ENCODE measurements around the gene NPR3. TPM values are rescaled to one million over a fixed set of nuclear protein-coding genes. Genes with fewer than 3 reads are reported as not detected.

Gene NPR3
- total and polyA plus RNA-seq, 2 of the 8 experiments (the other 6 are each of a cell fraction or from before 2014, with no cell fraction given), result not detected

DNA sequence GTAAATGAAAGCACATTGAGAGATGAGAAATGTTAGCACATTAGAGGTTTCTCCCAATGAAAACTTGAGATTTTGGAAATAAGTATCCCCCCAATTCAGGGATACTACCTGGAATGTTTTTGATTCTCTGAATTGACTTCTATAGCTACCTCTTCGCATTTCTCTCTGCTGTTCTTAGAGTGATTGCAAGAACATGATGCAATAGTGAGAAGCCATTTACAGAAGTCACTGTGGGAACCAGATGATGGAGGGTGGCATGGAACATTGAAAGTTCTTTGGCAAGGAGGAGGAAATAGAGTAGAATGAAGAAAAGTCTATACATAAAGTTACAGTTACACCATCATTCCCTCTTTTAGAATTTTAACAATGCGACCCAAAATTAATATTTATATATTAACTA lies 9.2 kb downstream of the NPR3 start:
- H2BK15ac ChIP-seq (ENCODE audit: low read length), result no peak overlapping the region
- DNase-seq (ENCODE audit: low read depth in 1 of 2, low spot score in 2 of 2), result no peak
- FAIRE-seq, result no peak
- no peak overlapping the region for H3K14ac ChIP-seq (ENCODE audit: insufficient read length)
- H3K4ac ChIP-seq (replicated peaks; ENCODE audit: insufficient read length, low read depth, low read length), result no peak overlapping the region
- no peak overlapping the region for H3K18ac ChIP-seq (ENCODE audit: extremely low read depth, low read length)
- no peaks in the 10 kb centered on the region for H3K79me2 ChIP-seq (ENCODE audit: control insufficient read depth in 1 of 2, insufficient read depth in 2 of 2, low read length in 2 of 2)
- H2BK120ac ChIP-seq (replicated peaks; ENCODE audit: low read depth, low read length), result no peak overlapping the region
- no peaks in the 10 kb centered on the region for H3K9me3 ChIP-seq (ENCODE audit: insufficient read depth in 2 of 2, low read depth in 1 of 2, low read length in 1 of 2)
- CTCF ChIA-PET (ENCODE audit: partially characterized antibody), result no interaction called here
- H3K23ac ChIP-seq (ENCODE audit: insufficient read length), result no peak overlapping the region
- POLR2A ChIA-PET (ENCODE audit: partially characterized antibody), result no interaction called here
- H3K4me3 ChIP-seq (ENCODE audit: extremely low read depth in 1 of 4, insufficient read depth in 2 of 4, low read depth in 3 of 4, low read length in 4 of 4), result no peak overlapping the region
- H2AFZ ChIP-seq (ENCODE audit: low read length), result no peak overlapping the region
- H3K23me2 ChIP-seq (ENCODE audit: low read depth, low read length), result no peaks in the 10 kb centered on the region
- H2BK5ac ChIP-seq (ENCODE audit: low read depth, low read length), result no peak overlapping the region
- H2BK20ac ChIP-seq (ENCODE audit: low read length), result no peak overlapping the region
- H4K91ac ChIP-seq (replicated peaks; ENCODE audit: insufficient read length, low read length), result no peak overlapping the region
- no peak overlapping the region for H3K56ac ChIP-seq (replicated peaks; ENCODE audit: insufficient read length, low read depth, low read length)
- no peak overlapping the region for H2BK12ac ChIP-seq (ENCODE audit: low read depth, low read length)
- peaks cover 0 to 4% (median 1%) of the 10 kb centered on the region in 4 experiments; a peak in 4 of 7 replicates for H3K27me3 ChIP-seq (replicated peaks in 1 of 4; ENCODE audit: control insufficient read depth in 3 of 4, extremely low read depth in 1 of 4, insufficient read depth in 3 of 4, low read length in 3 of 4)
- no peaks in the 10 kb centered on the region for H3K36me3 ChIP-seq (ENCODE audit: control insufficient read depth in 2 of 4, insufficient read depth in 4 of 4, low read length in 3 of 4)
- WGBS, 2 experiments (ENCODE audit: extremely low coverage in 1 of 2, insufficient coverage in 1 of 2, insufficient read length in 1 of 2, insufficient replicate concordance in 2 of 2, low coverage in 1 of 2, low lambda C conversion rate in 2 of 2, missing lambda C conversion rate in 1 of 2), result 93% methylated on average over 2 of the region's 2 CpGs; no CpG with 5 or more reads in 1 of the 2 experiments
- TF ChIP-seq KDM1A (IDR thresholded peaks at IDR 0.05; ENCODE audit: borderline replicate concordance, low read length), result no peak
- TF ChIP-seq E2F6 (IDR thresholded peaks at IDR 0.05), result no peak
- TF ChIP-seq CHD1 (IDR thresholded peaks at IDR 0.05; ENCODE audit: low read depth, low read length), result no peak
- TF ChIP-seq TBP (IDR thresholded peaks at IDR 0.05; ENCODE audit: low read depth, low read length), result no peak
- 0 out of 2 replicates have a peak, but pooled peaks have one; percentile 31 for TF ChIP-seq CEBPB (IDR thresholded peaks at IDR 0.05; ENCODE audit: low read depth, low read length)
- no peak for TF ChIP-seq POLR2A (IDR thresholded peaks at IDR 0.05; ENCODE audit: control extremely low read depth in 1 of 2, low read depth in 2 of 2, low read length in 2 of 2)
- no peak overlapping the region for H4K5ac ChIP-seq (ENCODE audit: insufficient read length, low read depth, low read length)
- H3K27ac ChIP-seq (ENCODE audit: low read depth, low read length), result no peak overlapping the region
- no peaks in the 10 kb centered on the region for H4K20me1 ChIP-seq (replicated peaks in 1 of 2; ENCODE audit: control insufficient read depth in 1 of 2, insufficient read depth in 2 of 2, low read length in 2 of 2)
- no peaks in the 10 kb centered on the region for H3K79me1 ChIP-seq (ENCODE audit: low read depth, low read length)
- H3K9ac ChIP-seq (replicated peaks in 1 of 4; ENCODE audit: extremely low read depth in 1 of 4, low read depth in 3 of 4, low read length in 3 of 4), result no peak overlapping the region
- no peak overlapping the region for H4K8ac ChIP-seq (ENCODE audit: extremely low read depth, insufficient read depth, low read length)
- H2AK5ac ChIP-seq (ENCODE audit: low read depth, low read length), result no peak overlapping the region
- H3K4me2 ChIP-seq (ENCODE audit: insufficient read depth in 1 of 2, low read depth in 2 of 2, low read length in 2 of 2), result no peak overlapping the region
- H3K4me1 ChIP-seq (replicated peaks in 1 of 4; ENCODE audit: control insufficient read depth in 3 of 4, insufficient read depth in 4 of 4, low read length in 3 of 4), result no peaks in the 10 kb centered on the region

Data from H1 (cell line).